Effector memory CD8-positive, alpha-beta T cell (primary cell): Measurements from ENCODE around the gene NR1H3.

Experiments used
- ATAC-seq: fragments of 150-1000 bp; cut with Tn5 transposase; replicated peaks from 2 replicates; pipeline ENCODE4 v1.10.0; 2021; ENCODE audit warnings: mild to moderate bottlenecking, moderate library complexity
- DNase-seq, 3 experiments: peaks; one replicate each; pipeline ENCODE4 v3.0.0; 2021
- H3K27ac Mint-ChIP-seq, 2 donors: one replicate each; pipeline ENCODE4 v1.8.0; 2022; ENCODE audit warnings: mild to moderate bottlenecking in 2 of 2, mixed read lengths in 2 of 2, moderate library complexity in 2 of 2
- H3K27me3 Mint-ChIP-seq, 2 donors: one replicate each; pipeline ENCODE4 v1.8.0; 2022; ENCODE audit warnings: mixed read lengths in 2 of 2
- H3K36me3 Mint-ChIP-seq: one replicate; pipeline ENCODE4 v1.8.0; 2022; ENCODE audit warnings: mild to moderate bottlenecking, moderate library complexity, mixed read lengths; ENCODE audit not compliant: insufficient read depth
- H3K4me1 Mint-ChIP-seq, 2 donors: one replicate each; pipeline ENCODE4 v1.8.0; 2022; ENCODE audit warnings: low read depth in 2 of 2, mixed read lengths in 2 of 2
- H3K4me3 Mint-ChIP-seq, 2 donors: one replicate each; pipeline ENCODE4 v1.8.0; 2022; ENCODE audit warnings: mild to moderate bottlenecking in 2 of 2, mixed read lengths in 2 of 2, moderate library complexity in 2 of 2
- H3K9me3 Mint-ChIP-seq, 2 donors: one replicate each; pipeline ENCODE4 v1.8.0; 2022; ENCODE audit warnings: mixed read lengths in 2 of 2

The NR1H3 gene

GRCh38 chr11:47248664-47249377 is 9.0 kb upstream of the NR1H3 start, which contains the start of gene ACP2:
Gene ACP2 (minus strand): TSS chr11:47248814. CDS start chr11:47248789, 25 bp downstream.
- ATAC-seq (peak; percentile 97), DNase-seq (peak; percentile 80 to 88 (median 83))
- Mint-ChIP-seq H3K27me3 (no peaks in the 10 kb centered on the region), H3K9me3 (no peaks in the 10 kb centered on the region), H3K36me3 (peaks cover 13% of the 10 kb centered on the region), H3K4me3 (peak within 1 kb of the TSS; percentile 95 to 99), H3K27ac (peak within 1 kb of the TSS; percentile 95 to 99), H3K4me1 (peaks cover 9 to 20% of the 10 kb centered on the region in 2 donors)

DNA sequence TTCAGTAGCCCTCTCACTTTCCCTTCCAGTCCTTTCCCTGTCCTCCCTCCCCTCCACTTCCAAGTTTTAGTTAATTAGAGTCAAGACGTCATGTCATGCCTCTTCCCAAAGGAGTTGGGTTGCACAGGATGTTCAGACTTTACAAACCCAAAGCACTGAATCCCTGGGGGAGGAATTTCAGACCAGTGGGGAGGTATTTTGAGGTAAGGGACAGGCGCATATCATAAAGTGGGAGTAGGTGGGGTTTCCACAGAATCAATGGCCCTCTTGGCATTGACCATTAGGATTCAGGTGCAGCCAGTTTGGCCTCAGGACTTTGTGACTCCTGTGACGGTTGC is 8.4 kb upstream of the NR1H3 start:
- H3K4me3 Mint-ChIP-seq: peak overlapping the region; percentile 95 to 99
- H3K27ac Mint-ChIP-seq: peak overlapping the region; percentile 95 to 99

DNA sequence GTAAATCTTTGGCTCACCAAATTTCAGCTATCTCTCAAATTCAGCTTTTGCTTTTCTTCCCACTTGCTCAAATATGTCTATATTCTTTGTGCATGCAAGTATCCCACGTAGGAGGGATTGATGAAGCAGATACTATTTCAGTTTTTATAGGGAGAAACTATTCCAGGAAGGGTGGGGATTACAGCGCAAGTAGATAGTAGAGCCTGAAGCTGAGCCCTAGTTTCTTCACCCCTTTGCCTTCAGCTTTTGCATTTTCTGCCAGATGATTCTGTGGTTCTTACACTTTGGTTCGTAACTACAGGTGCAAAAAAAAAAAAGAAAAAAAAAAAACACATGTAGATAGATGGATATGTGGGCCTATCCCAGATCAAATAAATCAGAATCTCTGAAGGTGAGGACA is 6.0 kb upstream of the NR1H3 start:
- no peaks in the 10 kb centered on the region for H3K27me3 Mint-ChIP-seq
- no peak overlapping the region for H3K27ac Mint-ChIP-seq
- no peak overlapping the region for H3K4me3 Mint-ChIP-seq
- H3K36me3 Mint-ChIP-seq: peaks cover 8% of the 10 kb centered on the region
- H3K9me3 Mint-ChIP-seq: no peaks in the 10 kb centered on the region
- DNase-seq: no peak
- H3K4me1 Mint-ChIP-seq: peaks cover 9 to 18% of the 10 kb centered on the region in 2 donors
- ATAC-seq: no peak

More for the DNA sequence above, 8.4 kb upstream of the NR1H3 start:
- ATAC-seq: no peak
- H3K36me3 Mint-ChIP-seq: peaks cover 9% of the 10 kb centered on the region
- H3K9me3 Mint-ChIP-seq: no peaks in the 10 kb centered on the region
- peaks cover 9 to 20% of the 10 kb centered on the region in 2 donors for H3K4me1 Mint-ChIP-seq
- no peaks in the 10 kb centered on the region for H3K27me3 Mint-ChIP-seq
- DNase-seq: no peak

DNA sequence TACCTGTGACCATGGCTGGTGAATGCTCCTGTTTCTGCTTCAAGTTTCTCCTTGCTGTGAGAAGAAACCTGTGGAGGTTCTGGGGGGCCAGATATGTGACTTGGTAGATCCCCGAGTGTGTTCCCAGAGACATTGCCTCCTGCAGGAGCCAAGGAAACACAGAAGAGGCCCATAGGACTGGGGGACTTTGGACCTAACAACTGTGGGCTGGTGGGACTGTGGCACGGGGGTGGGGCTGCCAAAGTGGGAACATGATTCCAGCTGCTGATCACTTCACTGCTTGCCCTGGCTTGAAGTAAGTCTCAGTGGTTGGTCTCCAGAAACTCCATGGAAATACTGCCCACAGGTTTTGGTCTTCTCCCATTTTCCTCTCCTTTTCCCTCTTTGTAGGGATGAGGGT is 4.1 kb upstream of the NR1H3 start:
- ATAC-seq (no peak), DNase-seq (no peak)
- Mint-ChIP-seq H3K27me3 (no peaks in the 10 kb centered on the region), H3K9me3 (no peaks in the 10 kb centered on the region), H3K4me3 (no peak overlapping the region), H3K27ac (no peak overlapping the region), H3K36me3 (peaks cover 5% of the 10 kb centered on the region), H3K4me1 (peaks cover 4% of the 10 kb centered on the region in 2 donors)

DNA sequence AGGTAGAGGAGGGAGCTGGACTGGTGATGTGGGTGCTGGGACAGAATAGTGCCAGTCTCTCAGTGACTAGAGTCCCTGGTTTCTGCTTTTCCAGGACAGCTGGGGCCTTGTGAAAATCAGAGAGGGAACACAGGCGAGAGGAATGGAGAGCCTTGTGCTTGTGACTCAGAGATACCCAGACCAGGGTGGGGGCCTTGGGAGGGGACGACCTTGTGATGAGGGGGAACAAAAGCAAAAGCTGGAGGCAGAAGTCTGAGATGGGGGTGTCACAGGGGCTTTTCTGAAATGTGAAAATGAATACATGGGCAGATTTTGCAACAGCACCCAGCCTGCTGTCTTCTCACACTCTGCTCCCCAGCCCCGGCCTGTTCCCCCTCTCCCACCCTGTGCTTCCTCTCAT is 3.4 kb upstream of the NR1H3 start:
- peak overlapping the region in 1 of 2 donors; percentile 57 for H3K27ac Mint-ChIP-seq
- peaks cover under 1 to 4% of the 10 kb centered on the region in 2 donors for H3K4me1 Mint-ChIP-seq
- no peak overlapping the region for H3K4me3 Mint-ChIP-seq
- H3K27me3 Mint-ChIP-seq: no peaks in the 10 kb centered on the region
- ATAC-seq (no peak), DNase-seq (no peak)
- H3K9me3 Mint-ChIP-seq: no peaks in the 10 kb centered on the region
- H3K36me3 Mint-ChIP-seq: peaks cover 3% of the 10 kb centered on the region

DNA sequence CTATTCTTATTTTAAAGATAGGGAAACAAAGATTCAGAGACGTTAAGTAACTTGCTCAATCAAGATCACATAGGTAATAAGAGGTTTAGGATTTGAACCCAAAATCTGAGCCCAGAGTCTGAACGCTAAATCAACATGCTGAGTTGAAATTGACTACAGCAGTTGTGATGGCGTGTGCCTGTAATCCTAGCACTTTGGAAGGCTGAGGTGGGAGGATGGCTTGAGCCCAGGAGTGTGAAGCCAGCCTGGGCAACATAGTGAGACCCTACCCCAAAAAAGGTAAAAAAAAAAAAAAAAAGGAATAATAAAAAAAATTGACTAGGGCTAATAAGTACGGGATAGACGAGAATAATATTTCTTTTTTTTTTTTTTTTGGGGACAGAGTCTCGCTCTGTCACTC is 1.4 kb upstream of the NR1H3 start:
- H3K4me3 Mint-ChIP-seq: no peak overlapping the region
- H3K36me3 Mint-ChIP-seq: peaks cover 3% of the 10 kb centered on the region
- H3K27ac Mint-ChIP-seq: no peak overlapping the region
- H3K4me1 Mint-ChIP-seq: peaks cover 0 to 4% of the 10 kb centered on the region in 2 donors
- no peaks in the 10 kb centered on the region for H3K9me3 Mint-ChIP-seq
- ATAC-seq (no peak), DNase-seq (no peak)
- H3K27me3 Mint-ChIP-seq: no peaks in the 10 kb centered on the region

GRCh38 chr11:47257177-47257516 is 649 bp upstream of the NR1H3 start:
- Mint-ChIP-seq H3K4me3 (no peak overlapping the region), H3K4me1 (peaks cover 0 to 4% of the 10 kb centered on the region in 2 donors), H3K27me3 (no peaks in the 10 kb centered on the region), H3K36me3 (peaks cover 3% of the 10 kb centered on the region), H3K9me3 (no peaks in the 10 kb centered on the region), H3K27ac (no peak overlapping the region)
- ATAC-seq (no peak), DNase-seq (no peak)

DNA sequence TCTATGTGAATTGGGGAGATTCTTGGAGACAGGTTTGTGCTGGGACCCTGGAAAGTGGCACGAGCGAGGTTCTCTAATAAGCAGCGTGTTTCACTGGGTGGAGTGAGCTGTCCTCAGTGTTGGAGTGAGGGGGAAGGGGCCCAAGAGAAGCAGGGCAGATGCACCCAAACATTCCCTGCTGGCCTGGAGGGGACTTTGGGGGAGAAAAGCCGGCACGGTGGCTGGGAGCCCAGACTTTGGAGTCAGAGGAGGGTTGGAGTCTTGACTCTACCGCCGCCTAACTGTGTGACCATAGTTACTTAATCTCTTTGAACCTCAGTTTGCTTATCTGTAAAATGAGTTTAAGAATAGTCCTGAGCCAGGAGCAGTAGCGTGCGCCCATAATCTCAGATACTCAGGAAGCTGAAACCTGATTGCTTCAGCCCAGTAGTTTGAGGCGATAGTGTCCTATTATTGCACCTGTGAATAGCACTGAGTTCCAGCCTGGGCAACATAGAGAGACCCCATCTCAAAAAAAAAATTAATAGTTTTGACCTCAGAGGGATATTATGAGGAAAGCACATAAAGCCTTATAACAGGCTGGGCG is 614 bp downstream of the NR1H3 start:
- H3K36me3 Mint-ChIP-seq: peaks cover 3% of the 10 kb centered on the region
- no peak for DNase-seq
- H3K27me3 Mint-ChIP-seq: no peaks in the 10 kb centered on the region
- H3K4me1 Mint-ChIP-seq: peaks cover 0 to 4% of the 10 kb centered on the region in 2 donors
- H3K27ac Mint-ChIP-seq: peak overlapping the region in 1 of 2 donors; percentile 77
- H3K9me3 Mint-ChIP-seq: no peaks in the 10 kb centered on the region
- no peak overlapping the region for H3K4me3 Mint-ChIP-seq
- ATAC-seq: no peak

DNA sequence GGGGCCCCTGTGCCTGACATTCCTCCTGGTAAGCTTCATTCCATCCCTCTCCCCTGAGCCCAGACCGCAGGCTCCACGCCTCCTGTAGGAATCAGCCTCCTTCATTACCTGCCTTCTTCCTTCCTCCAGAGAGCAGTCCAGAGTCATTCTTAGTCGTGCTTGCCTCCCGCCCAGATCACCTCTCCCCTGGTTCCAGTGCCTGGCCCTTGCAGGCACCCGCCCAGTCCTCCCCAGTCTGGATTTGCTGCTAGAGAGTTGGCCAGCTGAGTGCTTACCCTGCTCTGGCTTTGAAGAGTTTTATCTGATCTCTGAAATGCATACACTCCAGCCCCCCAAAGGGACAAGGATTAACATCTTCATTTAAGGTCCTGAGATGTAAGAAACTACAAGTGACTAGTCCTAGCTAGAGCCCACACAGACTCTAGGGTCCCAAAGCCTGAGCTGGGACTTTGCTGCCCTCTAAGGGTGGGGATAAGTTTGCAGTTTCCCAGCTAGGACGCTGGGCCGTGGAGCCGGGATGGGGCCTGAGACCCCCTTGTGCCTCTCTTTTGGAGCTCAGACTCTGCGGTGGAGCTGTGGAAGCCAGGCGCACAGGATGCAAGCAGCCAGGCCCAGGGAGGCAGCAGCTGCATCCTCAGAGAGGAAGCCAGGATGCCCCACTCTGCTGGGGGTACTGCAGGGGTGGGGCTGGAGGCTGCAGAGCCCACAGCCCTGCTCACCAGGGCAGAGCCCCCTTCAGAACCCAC is 1.6 kb downstream of the NR1H3 start:
- H3K4me1 Mint-ChIP-seq: peaks cover 0 to 4% of the 10 kb centered on the region in 2 donors
- H3K27me3 Mint-ChIP-seq: no peaks in the 10 kb centered on the region
- H3K9me3 Mint-ChIP-seq: no peaks in the 10 kb centered on the region
- peak overlapping the region in 1 of 2 donors; percentile 31 for H3K27ac Mint-ChIP-seq
- H3K36me3 Mint-ChIP-seq: peaks cover 3% of the 10 kb centered on the region
- ATAC-seq (peak; percentile 60), DNase-seq (no peak)
- no peak overlapping the region for H3K4me3 Mint-ChIP-seq

- Mint-ChIP-seq H3K36me3 (peaks cover 3% of the 10 kb centered on the region), H3K4me1 (peaks cover 0 to 4% of the 10 kb centered on the region in 2 donors), H3K27me3 (no peaks in the 10 kb centered on the region), H3K27ac (no peak overlapping the region), H3K4me3 (no peak overlapping the region), H3K9me3 (no peaks in the 10 kb centered on the region)
- ATAC-seq (no peak), DNase-seq (no peak)
Observed at GRCh38 chr11:47260366-47260765, 2.6 kb downstream of the NR1H3 start.

DNA sequence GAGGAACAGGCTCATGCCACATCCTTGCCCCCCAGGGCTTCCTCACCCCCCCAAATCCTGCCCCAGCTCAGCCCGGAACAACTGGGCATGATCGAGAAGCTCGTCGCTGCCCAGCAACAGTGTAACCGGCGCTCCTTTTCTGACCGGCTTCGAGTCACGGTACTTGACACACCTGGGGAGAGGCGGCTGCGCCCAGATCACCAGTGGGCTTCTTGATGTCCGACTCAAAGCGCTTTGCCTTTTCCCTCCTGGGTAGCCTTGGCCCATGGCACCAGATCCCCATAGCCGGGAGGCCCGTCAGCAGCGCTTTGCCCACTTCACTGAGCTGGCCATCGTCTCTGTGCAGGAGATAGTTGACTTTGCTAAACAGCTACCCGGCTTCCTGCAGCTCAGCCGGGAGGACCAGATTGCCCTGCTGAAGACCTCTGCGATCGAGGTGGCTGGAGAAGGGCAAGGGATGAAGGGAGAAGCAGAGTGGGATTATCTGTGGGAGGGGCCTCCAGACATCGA is 3.5 kb downstream of the NR1H3 start:
- Mint-ChIP-seq H3K9me3 (no peaks in the 10 kb centered on the region), H3K27ac (no peak overlapping the region), H3K4me3 (no peak overlapping the region), H3K4me1 (peaks cover 0 to 4% of the 10 kb centered on the region in 2 donors), H3K27me3 (no peaks in the 10 kb centered on the region), H3K36me3 (no peaks in the 10 kb centered on the region)
- DNase-seq: no peak
- no peak for ATAC-seq

- no peak overlapping the region for H3K27ac Mint-ChIP-seq
- peaks cover 4% of the 10 kb centered on the region for H3K36me3 Mint-ChIP-seq
- DNase-seq (no peak), ATAC-seq (no peak)
- peak overlapping the region in 1 of 2 donors; percentile 18 for H3K4me3 Mint-ChIP-seq
- H3K27me3 Mint-ChIP-seq: no peaks in the 10 kb centered on the region
- H3K9me3 Mint-ChIP-seq: no peaks in the 10 kb centered on the region
- H3K4me1 Mint-ChIP-seq: peaks cover 11% of the 10 kb centered on the region in 2 donors
Observed at GRCh38 chr11:47264119-47264518, 6.3 kb downstream of the NR1H3 start.

GRCh38 chr11:47264521-47264920 is 6.7 kb downstream of the NR1H3 start:
- peak overlapping the region in 1 of 2 donors; percentile 22 for H3K27ac Mint-ChIP-seq
- peaks cover 6% of the 10 kb centered on the region for H3K36me3 Mint-ChIP-seq
- DNase-seq (no peak), ATAC-seq (no peak)
- H3K27me3 Mint-ChIP-seq: no peaks in the 10 kb centered on the region
- no peaks in the 10 kb centered on the region for H3K9me3 Mint-ChIP-seq
- H3K4me3 Mint-ChIP-seq: peak overlapping the region in 1 of 2 donors; percentile 18
- peaks cover 13% of the 10 kb centered on the region in 2 donors for H3K4me1 Mint-ChIP-seq
